GM12801 (cell line): Measurements from ENCODE around the gene CD4.

Source experiments
- CTCF ChIP-seq: IDR thresholded peaks from one replicate; pipeline ENCODE4 v1.5.1; 2011; ENCODE audit warnings: control low read depth; ENCODE audit not compliant: insufficient read length; ENCODE audit errors: extremely low read depth

The CD4 gene

GRCh38 chr12:6759741-6760140 is 29.6 kb upstream of the CD4 start:
- TF ChIP-seq CTCF, result no peak

DNA sequence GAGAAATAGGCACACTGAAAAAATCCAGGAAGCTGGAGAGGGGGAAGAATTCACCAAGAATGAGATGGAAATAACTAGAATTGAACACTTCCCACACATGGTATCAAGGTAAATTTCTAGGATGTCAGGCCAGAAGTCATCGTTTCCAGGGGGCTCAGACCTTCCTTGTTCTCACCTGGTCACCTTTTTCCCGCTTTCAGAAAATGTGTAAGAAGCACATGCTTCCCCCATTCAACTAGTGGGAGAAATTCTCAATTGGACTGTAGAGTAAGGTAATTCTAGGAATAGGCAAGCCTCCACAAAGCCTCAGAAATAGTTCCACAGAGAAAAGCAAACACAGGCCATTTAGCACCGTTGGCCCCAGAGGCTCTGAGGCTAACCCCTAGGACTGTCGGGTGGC is 25.9 kb upstream of the CD4 start:
- no peak for TF ChIP-seq CTCF

DNA sequence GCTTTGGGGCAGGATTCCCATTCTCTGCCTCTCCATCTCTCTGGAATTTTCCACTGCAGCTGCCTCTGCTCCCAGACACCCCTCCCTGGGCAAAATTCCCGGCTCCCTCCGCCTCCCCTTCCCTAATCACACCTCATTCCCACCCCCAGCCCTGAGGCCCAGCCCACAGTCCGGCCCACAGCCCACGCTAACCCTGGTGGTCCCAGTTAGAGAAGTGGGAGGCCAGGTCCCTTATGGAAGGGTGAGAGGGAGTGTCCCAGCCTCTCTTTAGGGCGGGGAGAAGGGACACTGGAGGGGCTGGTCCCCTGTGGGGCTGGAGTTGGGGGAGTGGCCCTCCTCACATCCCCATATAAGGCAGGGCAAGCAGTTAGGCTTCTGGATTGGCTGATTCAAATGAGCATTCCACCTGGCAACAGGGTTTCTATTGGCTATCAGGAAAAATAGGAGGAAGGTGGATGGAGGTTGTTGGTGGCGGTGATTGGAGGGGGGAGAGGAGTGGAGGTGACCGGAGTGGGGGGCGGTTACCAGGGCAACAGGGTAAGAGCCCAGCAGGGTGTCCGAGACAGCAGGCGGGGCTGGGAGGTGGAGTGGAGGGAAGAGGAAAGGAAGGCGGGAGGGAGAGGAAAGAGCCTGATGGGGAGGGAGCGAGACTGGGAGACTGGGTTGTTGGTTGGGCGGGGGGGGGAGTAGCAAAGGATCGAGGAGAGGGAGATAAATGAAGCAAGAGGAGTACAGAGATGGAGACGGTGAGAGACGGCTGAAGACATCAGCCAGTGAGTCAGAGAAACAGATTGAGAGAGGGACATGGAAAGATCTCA is 25.1 kb upstream of the CD4 start:
- no peak for TF ChIP-seq CTCF

- no peak for TF ChIP-seq CTCF
These were observed 24.2 kb upstream of the CD4 start for GRCh38 chr12:6765048-6765633.

DNA sequence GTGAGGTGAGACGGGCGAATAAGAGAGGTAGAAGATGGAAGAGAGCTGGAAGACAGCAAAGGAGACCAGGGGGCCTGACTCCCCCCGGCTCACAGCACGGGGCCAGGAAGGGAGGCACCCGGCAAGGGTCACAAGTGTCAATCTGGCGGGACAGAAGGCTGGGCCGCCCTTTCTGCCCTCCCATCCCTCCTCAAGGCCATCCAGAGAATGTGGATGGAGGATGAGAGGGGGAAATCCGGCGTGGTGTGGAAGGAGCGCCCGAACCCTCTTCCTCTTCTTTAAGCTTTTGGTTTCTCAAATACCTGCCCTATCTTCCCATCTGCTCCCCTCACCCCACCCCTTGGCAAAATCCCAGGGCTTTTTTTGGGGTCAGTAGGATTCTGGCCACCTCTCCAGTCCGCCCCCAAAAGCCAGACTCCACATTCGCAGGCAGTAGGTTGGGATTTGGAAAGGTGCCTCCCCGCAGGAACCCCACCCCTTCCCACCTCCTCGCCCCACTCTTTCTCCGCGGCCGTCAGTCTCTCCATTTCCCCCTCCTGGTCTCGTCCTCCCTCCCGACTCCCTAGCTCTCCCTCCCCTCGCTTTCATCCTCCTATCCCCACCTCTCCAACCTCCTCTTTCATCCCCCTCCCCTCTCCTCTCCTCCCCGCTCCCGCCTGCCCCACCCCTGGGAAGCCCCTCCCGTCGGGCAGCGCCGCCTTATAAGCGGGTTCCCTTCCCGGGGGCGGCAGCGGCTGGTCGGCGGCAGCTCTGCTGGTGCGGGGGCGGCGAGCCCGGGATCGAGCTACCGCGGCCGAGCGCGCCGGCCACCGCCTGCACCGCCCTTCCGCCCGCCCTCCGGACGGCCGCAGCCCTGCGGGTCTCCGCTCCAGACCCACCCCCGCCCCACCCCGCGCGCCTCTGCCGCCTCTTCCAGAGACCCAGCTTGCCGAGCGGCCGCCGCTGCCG is 23.4 kb upstream of the CD4 start, which contains the start of gene PTMS:
Gene PTMS, plus strand, starts transcription at position 730 of the 948 bp plus-strand sequence. CDS start 343 bp downstream, outside the sequence.
- TF ChIP-seq CTCF, result no peak

DNA sequence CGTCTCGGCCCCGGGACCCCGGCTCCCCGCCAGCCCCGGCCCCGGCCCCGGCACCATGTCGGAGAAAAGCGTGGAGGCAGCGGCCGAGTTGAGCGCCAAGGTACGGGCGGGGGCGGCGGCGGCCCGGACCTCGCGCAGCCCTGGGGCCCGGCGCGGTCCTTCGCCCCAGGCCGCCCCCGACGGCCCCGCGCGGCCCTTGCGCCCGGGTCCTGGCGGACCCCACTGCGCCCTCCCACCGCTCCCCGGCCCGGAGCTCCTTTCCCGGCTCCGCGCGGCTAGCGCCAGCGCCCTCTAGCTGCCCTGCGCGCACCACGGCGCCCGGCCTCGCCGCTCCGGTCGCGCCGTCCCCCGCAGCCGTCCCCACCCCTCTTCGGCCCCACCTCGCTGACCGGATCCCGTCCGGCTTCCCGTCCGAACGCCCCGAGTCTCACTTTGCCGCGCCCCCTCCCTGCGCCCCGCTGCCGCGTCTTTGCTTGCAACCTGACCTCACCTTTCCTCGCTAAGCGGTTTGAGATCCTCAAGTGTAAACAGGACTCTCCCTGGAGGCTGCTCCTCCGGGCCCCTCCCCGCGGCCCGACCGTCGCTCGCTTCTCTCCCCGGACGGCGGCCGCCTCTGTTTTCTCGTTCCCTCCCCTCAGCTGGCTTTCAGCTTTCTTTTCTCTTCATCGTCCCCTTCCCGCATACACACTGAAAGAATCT is 22.5 kb upstream of the CD4 start:
- no peak for TF ChIP-seq CTCF
